ENCODE measurements around the gene CDC42BPA. TPM values are rescaled to one million over a fixed set of nuclear protein-coding genes. Genes with fewer than 3 reads are reported as not detected.
A peak's percentile ranks its signal among the peaks of the same experiment; 100 is the strongest.

CDC42BPA gene
- total RNA-seq, 1 experiment from 2014 or later, result 21.1 TPM

GRCh38 chr1:227317523-227318015 lies 723 bp downstream of the CDC42BPA start:
- in situ Hi-C loops (cut with HindIII; ENCODE audit: low pct_unique_long_range_greater_than_20kb, low sequenced_read_pairs), result no loop called here
- DNase-seq (ENCODE audit: low read depth, low spot score), result peak; percentile 72

GRCh38 chr1:227317011-227317451 lies 1.3 kb downstream of the CDC42BPA start:
- peak; percentile 22 for DNase-seq (ENCODE audit: low read depth, low spot score)
- in situ Hi-C loops (cut with HindIII; ENCODE audit: low pct_unique_long_range_greater_than_20kb, low sequenced_read_pairs), result no loop called here

GRCh38 chr1:227316456-227316855 lies 1.8 kb downstream of the CDC42BPA start:
- peak; percentile 5 for DNase-seq (ENCODE audit: low read depth, low spot score)
- in situ Hi-C loops (cut with HindIII; ENCODE audit: low pct_unique_long_range_greater_than_20kb, low sequenced_read_pairs), result no loop called here

GRCh38 chr1:227315629-227316346 lies 2.5 kb downstream of the CDC42BPA start:
- DNase-seq (ENCODE audit: low read depth, low spot score), result peak; percentile 71
- in situ Hi-C loops (cut with HindIII; ENCODE audit: low pct_unique_long_range_greater_than_20kb, low sequenced_read_pairs), result no loop called here

- no peak for DNase-seq (ENCODE audit: low read depth, low spot score)
- in situ Hi-C loops (cut with HindIII; ENCODE audit: low pct_unique_long_range_greater_than_20kb, low sequenced_read_pairs), result no loop called here
Observed at GRCh38 chr1:227314014-227314848, 4.1 kb downstream of the CDC42BPA start.

GRCh38 chr1:227312361-227313025 lies 5.8 kb downstream of the CDC42BPA start:
- no peak for DNase-seq (ENCODE audit: low read depth, low spot score)
- in situ Hi-C loops (cut with HindIII; ENCODE audit: low pct_unique_long_range_greater_than_20kb, low sequenced_read_pairs), result no loop called here

- DNase-seq (ENCODE audit: low read depth, low spot score), result no peak
- in situ Hi-C loops (cut with HindIII; ENCODE audit: low pct_unique_long_range_greater_than_20kb, low sequenced_read_pairs), result no loop called here
Observed at GRCh38 chr1:227311389-227312001, 6.8 kb downstream of the CDC42BPA start.

- in situ Hi-C loops (cut with HindIII; ENCODE audit: low pct_unique_long_range_greater_than_20kb, low sequenced_read_pairs), result no loop called here
- peak; percentile 51 for DNase-seq (ENCODE audit: low read depth, low spot score)
Observed at GRCh38 chr1:227308367-227309336, 9.6 kb downstream of the CDC42BPA start.

- no peak for DNase-seq (ENCODE audit: low read depth, low spot score)
- in situ Hi-C loops (cut with HindIII; ENCODE audit: low pct_unique_long_range_greater_than_20kb, low sequenced_read_pairs), result no loop called here
Observed at GRCh38 chr1:227306689-227307088, 11.6 kb downstream of the CDC42BPA start.

GRCh38 chr1:227305894-227306626 lies 12.2 kb downstream of the CDC42BPA start:
- in situ Hi-C loops (cut with HindIII; ENCODE audit: low pct_unique_long_range_greater_than_20kb, low sequenced_read_pairs), result no loop called here
- no peak for DNase-seq (ENCODE audit: low read depth, low spot score)

- no peak for DNase-seq (ENCODE audit: low read depth, low spot score)
- in situ Hi-C loops (cut with HindIII; ENCODE audit: low pct_unique_long_range_greater_than_20kb, low sequenced_read_pairs), result no loop called here
Observed at GRCh38 chr1:227304665-227305064, 13.6 kb downstream of the CDC42BPA start.

- in situ Hi-C loops (cut with HindIII; ENCODE audit: low pct_unique_long_range_greater_than_20kb, low sequenced_read_pairs), result no loop called here
- no peak for DNase-seq (ENCODE audit: low read depth, low spot score)
Observed at GRCh38 chr1:227303662-227304061, 14.6 kb downstream of the CDC42BPA start.

- in situ Hi-C loops (cut with HindIII; ENCODE audit: low pct_unique_long_range_greater_than_20kb, low sequenced_read_pairs), result no loop called here
- DNase-seq (ENCODE audit: low read depth, low spot score), result no peak
Observed at GRCh38 chr1:227300682-227301081, 17.6 kb downstream of the CDC42BPA start.

GRCh38 chr1:227299688-227300087 lies 18.6 kb downstream of the CDC42BPA start:
- in situ Hi-C loops (cut with HindIII; ENCODE audit: low pct_unique_long_range_greater_than_20kb, low sequenced_read_pairs), result no loop called here
- DNase-seq (ENCODE audit: low read depth, low spot score), result no peak

GRCh38 chr1:227299241-227299627 lies 19.1 kb downstream of the CDC42BPA start:
- in situ Hi-C loops (cut with HindIII; ENCODE audit: low pct_unique_long_range_greater_than_20kb, low sequenced_read_pairs), result no loop called here
- no peak for DNase-seq (ENCODE audit: low read depth, low spot score)

Data from SK-MEL-5 (cell line).